A172 (cell line): Measurements from ENCODE around the gene UGT1A7. TPM values are rescaled to one million over a fixed set of nuclear protein-coding genes. Genes with fewer than 3 reads are reported as not detected.
"Not testable (repeated sequence)": the region's sequence is repeated elsewhere in the genome, so short reads cannot be mapped to it uniquely, and the experiment has no call there.

Source experiments
- DNase-seq: peaks from one replicate; pipeline ENCODE4 v3.0.0-alpha.2; 2015; ENCODE audit warnings: low spot score
- total RNA-seq: library from RNA; depleted of rRNA; stranded (reverse); fragments of >200 nt; shearing (Covaris generic); gene quantifications from 2 replicates; pipeline ENCODE4 v1.2.3, GENCODE V29; 2014

The UGT1A7 gene
- total RNA-seq, 1 experiment from 2014 or later: not detected

GRCh38 chr2:233680361-233681045 lies 1.2 kb upstream of the UGT1A7 start:
- no peak for DNase-seq

GRCh38 chr2:233684640-233685039 lies 2.9 kb downstream of the UGT1A7 start:
- DNase-seq: no peak

GRCh38 chr2:233686928-233687327 lies 5.2 kb downstream of the UGT1A7 start:
- no peak for DNase-seq

GRCh38 chr2:233688341-233688740 lies 6.6 kb downstream of the UGT1A7 start:
- DNase-seq: no peak

GRCh38 chr2:233689031-233689430 lies 7.3 kb downstream of the UGT1A7 start:
- DNase-seq: no peak

- no peak for DNase-seq
These were observed 7.8 kb downstream of the UGT1A7 start for GRCh38 chr2:233689501-233689900.

GRCh38 chr2:233690444-233690843 lies 8.7 kb downstream of the UGT1A7 start:
- DNase-seq: peak; percentile 59

GRCh38 chr2:233691443-233692433 lies 10.0 kb downstream of the UGT1A7 start:
- DNase-seq: no peak

GRCh38 chr2:233692648-233693047 lies 10.9 kb downstream of the UGT1A7 start, which contains the start of gene UGT1A6:
UGT1A6 (plus strand) TSS chr2:233692890; CDS start chr2:233693005, 115 bp downstream.
- DNase-seq: no peak

- DNase-seq: no peak
These were observed 12.3 kb downstream of the UGT1A7 start for GRCh38 chr2:233693963-233694362.

GRCh38 chr2:233698740-233699139 lies 17.0 kb downstream of the UGT1A7 start:
- no peak for DNase-seq

GRCh38 chr2:233699424-233700027 lies 17.8 kb downstream of the UGT1A7 start:
- DNase-seq: no peak

GRCh38 chr2:233700028-233700635 lies 18.4 kb downstream of the UGT1A7 start:
- peak; percentile 91 for DNase-seq

- not testable (repeated sequence) for DNase-seq
These were observed 19.1 kb downstream of the UGT1A7 start for GRCh38 chr2:233700842-233701241.

- no peak for DNase-seq
These were observed 20.5 kb downstream of the UGT1A7 start for GRCh38 chr2:233702238-233702637.

- DNase-seq: peak; percentile 30
These were observed 24.3 kb downstream of the UGT1A7 start for GRCh38 chr2:233705911-233706506.

- DNase-seq: peak; percentile 57
These were observed 25.0 kb downstream of the UGT1A7 start for GRCh38 chr2:233706720-233707119.

- peak; percentile 54 for DNase-seq
These were observed 26.4 kb downstream of the UGT1A7 start for GRCh38 chr2:233707940-233708644.

GRCh38 chr2:233708942-233709341 lies 27.2 kb downstream of the UGT1A7 start:
- DNase-seq: peak; percentile 25

- peak; percentile 84 for DNase-seq
These were observed 29.8 kb downstream of the UGT1A7 start for GRCh38 chr2:233711312-233712008.
